ENCODE measurements around the gene AKAP6.
"Not testable (repeated sequence)": the region's sequence is repeated elsewhere in the genome, so short reads cannot be mapped to it uniquely, and the experiment has no call there.

DNA sequence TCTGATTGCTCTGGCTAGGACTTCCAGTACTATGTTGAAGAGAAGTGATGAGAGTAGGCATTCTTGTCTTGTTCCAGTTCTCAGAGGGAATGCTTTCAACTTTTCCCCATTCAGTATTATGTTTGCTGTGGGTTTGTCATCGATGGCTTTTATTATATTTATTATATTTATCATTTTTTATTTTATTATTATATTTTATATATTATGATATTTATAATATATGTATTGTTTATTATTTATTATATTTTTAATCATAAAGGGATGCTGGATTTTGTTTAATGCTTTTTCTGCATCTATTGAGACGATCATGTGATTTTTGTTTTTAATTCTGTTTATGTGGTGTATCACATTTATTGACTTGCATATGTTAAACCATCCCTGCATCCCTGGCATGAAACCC, 58.2 kb downstream of the AKAP6 start:
- TF ChIP-seq POLR2A, CTCF (IDR thresholded peaks at IDR 0.05): not testable (repeated sequence)
